GM12864 (cell line): Measurements from ENCODE around the gene TPGS1.
"Not testable (repeated sequence)": the region's sequence is repeated elsewhere in the genome, so short reads cannot be mapped to it uniquely, and the experiment has no call there.

Experiments
- DNase-seq: peaks from one replicate; pipeline ENCODE4 v3.0.0-alpha.2; 2011; ENCODE audit warnings: low read depth
- H3K4me3 ChIP-seq: 2 replicates; pipeline ENCODE4 v1.5.1; 2011; ENCODE audit warnings: mild to moderate bottlenecking, low read depth, low read length, control low read depth
- TF ChIP-seq, protein P1 (sequence below): IDR thresholded peaks from 2 replicates; pipeline ENCODE4 v1.5.1; 2011; ENCODE audit warnings: low read depth, mild to moderate bottlenecking, moderate library complexity, low read length, control low read depth, inconsistent platforms; ENCODE audit errors: missing control alignments

The TPGS1 gene

GRCh38 chr19:478976-479375, 28.3 kb upstream of the TPGS1 start:
- H3K4me3 ChIP-seq, result no peak overlapping the region
- no peak for DNase-seq
- TF ChIP-seq, protein P1, sequence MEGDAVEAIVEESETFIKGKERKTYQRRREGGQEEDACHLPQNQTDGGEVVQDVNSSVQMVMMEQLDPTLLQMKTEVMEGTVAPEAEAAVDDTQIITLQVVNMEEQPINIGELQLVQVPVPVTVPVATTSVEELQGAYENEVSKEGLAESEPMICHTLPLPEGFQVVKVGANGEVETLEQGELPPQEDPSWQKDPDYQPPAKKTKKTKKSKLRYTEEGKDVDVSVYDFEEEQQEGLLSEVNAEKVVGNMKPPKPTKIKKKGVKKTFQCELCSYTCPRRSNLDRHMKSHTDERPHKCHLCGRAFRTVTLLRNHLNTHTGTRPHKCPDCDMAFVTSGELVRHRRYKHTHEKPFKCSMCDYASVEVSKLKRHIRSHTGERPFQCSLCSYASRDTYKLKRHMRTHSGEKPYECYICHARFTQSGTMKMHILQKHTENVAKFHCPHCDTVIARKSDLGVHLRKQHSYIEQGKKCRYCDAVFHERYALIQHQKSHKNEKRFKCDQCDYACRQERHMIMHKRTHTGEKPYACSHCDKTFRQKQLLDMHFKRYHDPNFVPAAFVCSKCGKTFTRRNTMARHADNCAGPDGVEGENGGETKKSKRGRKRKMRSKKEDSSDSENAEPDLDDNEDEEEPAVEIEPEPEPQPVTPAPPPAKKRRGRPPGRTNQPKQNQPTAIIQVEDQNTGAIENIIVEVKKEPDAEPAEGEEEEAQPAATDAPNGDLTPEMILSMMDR, result no peak

DNA sequence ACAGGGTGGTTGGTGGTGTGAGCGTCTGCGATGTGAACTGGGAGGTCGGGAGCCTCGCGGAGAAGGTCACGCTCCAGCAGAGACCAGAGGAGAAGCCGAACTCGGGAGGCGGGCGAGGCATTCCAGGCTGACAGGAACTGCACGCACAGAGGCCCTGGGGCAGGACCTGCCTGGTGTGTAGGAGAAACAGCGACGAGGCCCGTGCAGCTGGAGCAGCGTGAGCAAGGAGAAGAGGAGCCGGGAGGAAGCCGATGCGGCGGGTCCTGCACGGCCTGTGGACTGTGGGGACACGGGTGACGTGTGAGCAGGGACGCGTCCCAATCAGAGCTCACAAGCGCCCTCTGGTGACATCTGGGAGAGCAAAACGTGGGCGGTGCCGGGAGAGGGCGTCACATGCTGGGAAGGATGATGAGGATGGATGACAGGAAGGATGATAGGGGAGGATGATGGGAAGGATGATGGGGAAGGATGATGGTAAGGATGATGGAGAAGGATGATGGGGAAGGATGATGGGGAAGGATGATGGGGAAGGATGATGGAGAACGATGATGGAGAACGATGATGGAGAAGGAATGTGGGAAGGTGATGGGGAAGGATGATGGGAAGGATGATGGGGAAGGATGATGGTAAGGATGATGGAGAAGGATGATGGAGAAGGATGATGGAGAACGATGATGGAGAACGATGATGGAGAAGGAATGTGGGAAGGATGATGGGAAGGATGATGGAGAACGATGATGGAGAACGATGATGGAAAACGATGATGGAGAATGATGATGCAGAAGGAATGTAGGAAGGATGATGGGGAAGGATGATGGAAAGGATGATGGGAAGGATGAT, 27.1 kb upstream of the TPGS1 start:
- DNase-seq, result no peak
- H3K4me3 ChIP-seq, result no peak overlapping the region
- TF ChIP-seq, protein P1, result no peak

DNA sequence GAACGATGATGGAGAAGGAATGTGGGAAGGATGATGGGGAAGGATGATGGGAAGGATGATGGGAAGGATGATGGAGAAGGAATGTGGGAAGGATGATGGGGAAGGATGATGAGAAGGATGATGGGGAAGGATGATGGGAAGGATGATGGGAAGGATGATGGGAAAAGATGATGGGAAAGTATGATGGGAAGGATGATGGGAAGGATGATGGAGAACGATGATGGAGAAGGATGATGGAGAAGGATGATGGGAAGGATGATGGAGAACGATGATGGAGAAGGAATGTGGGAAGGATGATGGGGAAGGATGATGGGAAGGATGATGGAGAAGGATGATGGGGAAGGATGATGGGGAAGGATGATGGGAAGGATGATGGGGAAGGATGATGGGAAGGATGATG, 26.2 kb upstream of the TPGS1 start:
- H3K4me3 ChIP-seq, DNase-seq: not testable (repeated sequence)

DNA sequence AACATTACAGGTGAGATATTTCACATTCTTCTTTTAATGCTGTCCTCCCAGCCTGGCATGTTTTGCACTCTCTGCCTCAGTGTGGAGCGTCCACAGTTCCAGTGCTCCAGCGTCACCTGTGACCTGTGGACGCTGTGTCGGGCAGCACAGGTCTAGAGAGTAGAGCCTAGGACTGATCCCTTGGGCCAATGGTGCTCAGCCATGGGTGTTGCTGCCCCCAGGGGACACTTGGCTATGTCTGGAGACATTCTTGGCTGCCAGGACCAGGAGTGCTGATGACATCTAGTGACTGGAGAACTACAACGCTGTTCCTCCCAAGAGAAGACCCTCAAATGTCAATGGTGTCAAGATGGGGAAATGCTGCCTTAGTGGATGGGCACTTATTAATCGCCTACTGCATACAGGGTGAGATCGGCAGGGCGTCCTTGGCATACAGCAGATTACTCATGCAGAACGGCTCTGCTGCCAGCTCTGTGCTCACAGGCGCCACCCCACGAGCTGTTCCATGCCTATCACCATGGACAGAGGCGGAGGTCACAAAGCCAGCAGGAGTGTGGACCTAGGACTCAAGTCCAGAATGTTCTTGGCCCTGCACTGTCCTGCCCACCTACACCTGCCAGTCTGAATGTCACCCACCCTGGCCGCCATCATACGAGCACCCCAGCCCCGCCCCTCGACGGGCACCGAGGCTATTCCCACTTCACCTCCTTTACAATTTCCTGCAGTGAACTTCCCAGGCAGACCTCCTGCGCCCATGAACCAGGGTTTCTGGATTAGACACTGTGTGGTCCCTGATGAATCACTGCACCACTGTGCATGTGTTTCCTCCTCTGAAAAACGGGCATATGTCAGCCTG, 24.9 kb upstream of the TPGS1 start:
- H3K4me3 ChIP-seq, result no peak overlapping the region
- TF ChIP-seq, protein P1, result no peak
- DNase-seq, result no peak

DNA sequence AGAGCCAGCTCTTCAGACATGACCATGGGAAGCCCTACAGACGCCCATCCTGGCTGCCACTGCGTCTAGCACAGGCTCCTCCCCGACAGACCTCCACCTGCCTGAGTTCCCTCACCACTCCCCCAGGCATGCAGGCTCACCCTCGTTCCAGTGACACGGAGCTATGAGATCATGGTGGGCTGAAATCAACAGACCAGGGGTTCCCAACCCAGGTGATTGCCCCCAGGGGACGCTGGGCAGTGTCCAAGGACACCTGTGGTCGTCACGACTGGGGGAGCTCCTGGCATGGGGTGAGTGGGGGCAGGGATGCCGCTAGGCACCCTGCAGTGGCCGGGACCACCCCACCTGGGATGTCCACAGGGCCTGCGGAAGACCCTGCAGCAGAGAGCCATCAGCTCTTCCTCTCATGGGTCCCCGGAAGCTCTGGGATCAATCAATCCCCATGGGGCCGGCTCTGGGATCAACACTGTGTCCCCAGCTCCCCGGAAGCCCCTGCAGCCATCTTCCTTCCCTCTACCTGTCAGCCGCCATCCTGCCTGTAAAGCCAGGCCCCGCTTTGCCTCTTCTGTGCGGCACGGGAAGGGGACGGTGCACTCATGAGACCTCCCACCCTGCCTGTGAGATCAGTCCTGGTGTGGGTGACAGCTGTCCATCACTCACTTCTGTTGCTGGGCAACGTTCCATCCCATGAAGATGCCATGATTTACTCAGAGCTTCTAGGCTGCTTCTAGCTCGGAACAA, 23.8 kb upstream of the TPGS1 start:
- TF ChIP-seq, protein P1, result no peak
- DNase-seq, result no peak

GRCh38 chr19:484494-484893, 22.8 kb upstream of the TPGS1 start:
- TF ChIP-seq, protein P1, result no peak
- no peak overlapping the region for H3K4me3 ChIP-seq
- DNase-seq, result no peak

More for the DNA sequence above, 23.8 kb upstream of the TPGS1 start:
- H3K4me3 ChIP-seq, result no peak overlapping the region

- no peak overlapping the region for H3K4me3 ChIP-seq
- DNase-seq, result no peak
- TF ChIP-seq, protein P1, result no peak
Observed at GRCh38 chr19:485077-485476, 22.2 kb upstream of the TPGS1 start.
